ENCODE results near the gene ZBTB7A.

- TF ChIP-seq, protein P1, sequence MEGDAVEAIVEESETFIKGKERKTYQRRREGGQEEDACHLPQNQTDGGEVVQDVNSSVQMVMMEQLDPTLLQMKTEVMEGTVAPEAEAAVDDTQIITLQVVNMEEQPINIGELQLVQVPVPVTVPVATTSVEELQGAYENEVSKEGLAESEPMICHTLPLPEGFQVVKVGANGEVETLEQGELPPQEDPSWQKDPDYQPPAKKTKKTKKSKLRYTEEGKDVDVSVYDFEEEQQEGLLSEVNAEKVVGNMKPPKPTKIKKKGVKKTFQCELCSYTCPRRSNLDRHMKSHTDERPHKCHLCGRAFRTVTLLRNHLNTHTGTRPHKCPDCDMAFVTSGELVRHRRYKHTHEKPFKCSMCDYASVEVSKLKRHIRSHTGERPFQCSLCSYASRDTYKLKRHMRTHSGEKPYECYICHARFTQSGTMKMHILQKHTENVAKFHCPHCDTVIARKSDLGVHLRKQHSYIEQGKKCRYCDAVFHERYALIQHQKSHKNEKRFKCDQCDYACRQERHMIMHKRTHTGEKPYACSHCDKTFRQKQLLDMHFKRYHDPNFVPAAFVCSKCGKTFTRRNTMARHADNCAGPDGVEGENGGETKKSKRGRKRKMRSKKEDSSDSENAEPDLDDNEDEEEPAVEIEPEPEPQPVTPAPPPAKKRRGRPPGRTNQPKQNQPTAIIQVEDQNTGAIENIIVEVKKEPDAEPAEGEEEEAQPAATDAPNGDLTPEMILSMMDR (IDR thresholded peaks at IDR 0.05) = no peak
- TF ChIP-seq EP300 (IDR thresholded peaks at IDR 0.05) (no peak), POLR2A (IDR thresholded peaks at IDR 0.05; ENCODE audit: low read depth) (no peak), POLR2AphosphoS5 (IDR thresholded peaks at IDR 0.05) (no peak)
Measured at GRCh38 chr19:4052993-4053422, 13.7 kb downstream of the ZBTB7A start.

All from esophagus muscularis mucosa (tissue), 4 donors.